HL-60 (cell line): Measurements from ENCODE around the gene XK.

Experiments used
- CTCF ChIP-seq: IDR thresholded peaks from one replicate; pipeline ENCODE4 v1.5.1; 2011; ENCODE audit warnings: low read length, control low read depth, inconsistent platforms; ENCODE audit not compliant: insufficient read depth
- GABPA ChIP-seq: IDR thresholded peaks from 2 replicates; pipeline ENCODE4 v1.6.1; 2012; ENCODE audit warnings: low read depth
- POLR2AphosphoS5 ChIP-seq: IDR thresholded peaks from 2 replicates; pipeline ENCODE4 v1.6.1; 2012; ENCODE audit warnings: low read depth
- REST ChIP-seq: IDR thresholded peaks from 2 replicates; pipeline ENCODE4 v1.6.1; 2012; ENCODE audit warnings: low read depth; ENCODE audit not compliant: insufficient replicate concordance

- TF ChIP-seq CTCF (no peak), POLR2AphosphoS5 (no peak), REST (no peak), GABPA (no peak)
These were observed 32.9 kb upstream of the XK start for GRCh38 chrX:37652589-37653231.
